NCI-H2107 treated with DMSO at 0.1 percent for 48 hours (cell line): Measurements from ENCODE around the gene NOS1AP.

ENCODE experiments used
- DNase-seq: peaks from one replicate; lab custom pipeline; 2025; ENCODE audit not compliant: unreplicated experiment; lab: John Stamatoyannopoulos, UW

Gene NOS1AP

GRCh38 chr1:162088281-162088969, 18.9 kb downstream of the NOS1AP start:
- no peak for DNase-seq

DNA sequence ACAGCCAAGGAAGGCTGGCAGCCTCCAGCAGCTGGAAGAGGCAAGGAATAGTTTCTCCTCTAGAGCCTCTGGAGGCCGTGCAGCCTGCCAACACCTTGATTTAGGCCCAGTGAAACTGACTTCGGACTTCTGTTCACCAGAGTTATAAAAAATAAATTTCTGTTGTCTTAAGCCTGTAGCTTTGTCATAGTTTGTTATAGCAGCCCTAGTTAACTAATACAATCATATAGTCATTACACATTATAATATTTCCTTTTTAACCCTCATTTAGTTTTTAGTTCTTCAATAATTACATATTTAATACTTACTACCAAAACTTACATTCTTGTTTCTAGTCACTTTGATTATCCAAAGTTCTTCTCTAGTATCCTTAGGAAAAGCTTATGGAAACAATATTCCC, 20.3 kb downstream of the NOS1AP start:
- DNase-seq: no peak

GRCh38 chr1:162090378-162090777, 20.9 kb downstream of the NOS1AP start:
- no peak for DNase-seq

DNA sequence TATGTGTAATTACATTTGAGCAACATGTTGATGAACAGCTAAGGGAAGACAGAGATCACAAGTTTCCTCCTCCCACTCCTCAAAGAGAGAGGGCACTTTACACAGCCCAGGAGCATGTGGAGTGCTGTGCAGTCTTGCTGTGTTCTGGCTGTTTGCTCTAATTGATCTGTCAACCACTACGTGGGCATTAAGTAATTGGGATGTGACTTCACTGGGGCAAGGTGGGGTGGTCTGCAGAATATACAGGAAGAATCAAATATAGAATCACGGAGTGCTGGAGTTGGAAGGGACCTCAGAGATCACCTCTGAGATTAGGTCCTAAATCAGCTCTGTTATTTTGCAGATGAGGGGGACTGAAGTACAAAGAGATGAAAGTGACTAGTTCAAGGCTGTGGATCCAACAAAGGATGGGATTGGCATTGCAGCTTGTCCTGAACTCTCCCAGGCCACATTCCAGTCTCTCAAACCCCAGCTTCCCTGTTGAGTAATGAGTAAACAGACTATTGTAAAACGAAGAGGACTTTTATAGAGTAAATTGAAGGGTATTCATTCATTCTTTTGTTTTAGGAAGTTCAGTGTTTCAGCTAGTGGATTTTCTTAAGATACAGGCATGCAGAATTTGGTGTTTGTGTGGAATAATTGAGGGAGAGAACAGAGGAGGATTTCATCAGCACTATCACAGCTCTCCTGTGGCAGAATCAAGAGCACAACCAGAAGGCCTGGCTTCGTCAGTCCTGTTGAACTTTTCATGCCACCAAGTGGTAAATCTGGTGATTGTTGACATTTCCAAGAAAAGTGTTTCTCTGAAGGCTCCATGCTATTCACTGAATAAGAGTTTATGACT, 22.4 kb downstream of the NOS1AP start:
- no peak for DNase-seq

DNA sequence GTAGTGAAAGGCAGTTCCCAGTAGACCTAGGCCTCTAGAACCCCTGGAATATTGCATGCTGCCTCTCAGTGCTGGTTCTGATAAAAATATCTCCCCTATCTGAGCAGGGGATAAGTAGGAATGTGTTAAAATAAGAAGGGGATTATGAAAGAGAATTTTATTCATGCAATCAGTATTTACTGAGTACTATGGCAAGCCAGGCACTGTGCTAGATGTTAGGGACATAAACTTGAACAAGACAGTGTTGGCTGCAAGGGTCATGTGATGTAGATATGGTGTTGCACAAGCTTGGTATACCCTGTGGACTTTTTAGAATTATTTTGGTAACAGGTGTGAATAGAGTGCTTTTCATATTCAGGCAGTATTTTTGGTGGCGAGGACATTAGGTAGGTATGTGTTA, 23.6 kb downstream of the NOS1AP start:
- no peak for DNase-seq

DNA sequence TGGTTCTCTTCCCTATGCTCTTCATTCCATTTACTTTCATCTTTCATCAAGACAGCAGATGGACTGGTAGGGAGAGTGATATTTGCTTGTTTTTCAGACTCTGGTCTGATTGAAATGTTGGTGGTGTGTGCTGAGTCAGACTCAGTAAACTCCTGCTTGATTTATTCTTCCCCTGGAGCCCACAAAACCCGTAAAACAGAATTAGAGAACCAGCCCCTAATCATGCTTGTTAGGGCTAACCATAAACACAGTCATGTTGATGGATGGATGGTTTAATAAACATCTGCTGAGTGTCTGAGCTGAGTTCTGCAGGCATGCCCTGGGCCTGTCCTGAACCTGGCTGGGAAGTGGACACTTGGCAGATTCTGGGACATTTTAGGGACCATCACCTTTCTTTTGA, 24.8 kb downstream of the NOS1AP start:
- no peak for DNase-seq

GRCh38 chr1:162094723-162095122, 25.2 kb downstream of the NOS1AP start:
- no peak for DNase-seq

DNA sequence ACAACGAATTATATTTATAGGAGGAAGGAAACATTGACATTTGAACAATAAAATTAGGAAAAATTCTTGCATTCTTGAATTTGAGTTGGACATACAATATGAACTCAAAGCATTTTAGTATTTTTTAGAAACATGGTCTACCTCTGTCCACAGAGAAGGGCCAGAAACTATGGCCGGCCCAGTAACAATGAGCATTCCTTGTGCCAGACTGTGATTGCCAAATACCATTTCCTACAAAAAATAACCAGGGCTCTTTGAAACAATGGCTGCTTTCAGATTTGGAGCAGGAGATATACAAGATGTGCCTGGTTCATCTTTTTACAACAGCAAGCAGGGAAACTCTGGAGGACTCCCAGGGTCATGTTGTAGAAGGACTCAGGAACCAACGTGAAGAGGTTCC, 38.4 kb downstream of the NOS1AP start:
- no peak for DNase-seq

DNA sequence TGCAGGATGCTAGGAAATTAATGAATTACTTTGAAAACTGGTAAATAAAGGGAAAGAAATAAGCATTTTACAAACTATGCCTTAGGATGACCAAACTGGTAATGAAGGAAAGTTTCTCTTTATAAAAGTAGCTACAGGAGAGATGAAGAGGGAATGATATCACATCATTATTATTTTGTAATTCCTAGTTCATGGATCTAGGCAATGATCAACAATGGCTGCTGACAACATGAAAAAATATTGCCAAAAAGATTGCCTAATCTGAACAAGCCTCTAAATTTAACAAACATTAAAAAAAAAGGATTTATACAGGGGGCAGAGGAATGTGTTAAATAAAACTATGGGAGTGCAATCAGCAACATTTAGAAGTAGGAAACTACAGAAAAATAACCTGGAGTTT, 38.9 kb downstream of the NOS1AP start:
- no peak for DNase-seq

GRCh38 chr1:162110910-162111309, 41.4 kb downstream of the NOS1AP start:
- DNase-seq: no peak

GRCh38 chr1:162111572-162111971, 42.1 kb downstream of the NOS1AP start:
- no peak for DNase-seq

DNA sequence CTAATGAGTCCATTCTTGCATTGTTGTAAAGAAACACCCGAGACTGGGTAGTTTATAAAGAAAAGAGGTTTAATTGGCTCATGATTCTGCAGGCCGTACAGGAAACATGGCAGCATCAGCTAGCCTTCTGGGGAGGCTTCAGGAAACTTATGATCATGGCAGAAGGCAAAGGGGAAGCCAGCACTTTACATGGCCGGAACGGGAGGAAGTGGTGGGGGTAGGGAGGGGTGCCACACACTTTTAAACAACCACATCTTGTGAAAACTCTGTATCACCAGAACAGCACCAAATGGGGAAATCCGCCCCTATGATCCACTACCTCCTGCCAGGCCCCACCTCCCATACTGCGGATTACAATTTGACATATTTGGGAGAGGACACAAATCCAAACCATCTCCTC, 43.9 kb downstream of the NOS1AP start:
- no peak for DNase-seq

- DNase-seq: no peak
Observed at GRCh38 chr1:162117039-162117774, 47.7 kb downstream of the NOS1AP start.

DNA sequence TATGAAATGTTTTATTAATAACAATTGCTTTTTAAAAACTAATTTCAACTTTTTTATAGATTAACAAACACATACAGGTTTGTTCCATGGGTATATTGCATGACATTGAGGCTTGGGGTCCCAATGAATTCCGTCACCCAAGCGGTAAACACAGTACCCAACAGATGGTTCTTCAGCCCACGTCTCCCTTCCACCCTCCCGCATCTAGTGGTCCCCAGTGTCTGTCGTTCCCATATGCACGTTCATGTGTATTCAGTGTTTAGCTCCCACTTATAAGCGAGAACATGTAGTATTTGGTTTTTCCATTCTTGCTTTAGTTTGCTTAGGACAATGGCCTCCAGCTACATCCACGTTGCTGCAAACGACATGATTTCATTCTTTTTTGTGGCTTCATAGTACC, 48.6 kb downstream of the NOS1AP start:
- DNase-seq: no peak

GRCh38 chr1:162128693-162129356, 59.3 kb downstream of the NOS1AP start:
- DNase-seq: no peak

GRCh38 chr1:162130308-162130707, 60.8 kb downstream of the NOS1AP start:
- no peak for DNase-seq

- DNase-seq: no peak
Observed at GRCh38 chr1:162131400-162132321, 62.2 kb downstream of the NOS1AP start.

- no peak for DNase-seq
Observed at GRCh38 chr1:162133566-162133965, 64.1 kb downstream of the NOS1AP start.

DNA sequence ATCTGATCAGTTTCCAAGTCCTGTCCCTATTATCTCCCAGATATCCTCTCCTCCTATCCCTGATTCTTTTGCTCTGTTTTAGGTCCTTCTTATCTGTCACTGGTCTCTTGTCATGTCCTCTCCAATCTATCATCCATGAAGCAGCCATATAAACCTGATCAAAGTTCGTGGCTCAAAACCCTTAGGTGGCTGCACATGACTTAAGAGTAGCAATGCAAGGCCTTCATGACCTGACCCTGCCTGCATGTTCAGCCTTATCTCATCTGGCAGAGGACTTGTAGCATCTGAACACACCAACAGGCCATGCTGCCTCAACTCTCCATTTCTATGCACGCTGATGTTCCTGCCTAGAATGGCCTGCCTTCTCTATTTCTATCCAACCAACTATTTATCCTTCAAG, 65.2 kb downstream of the NOS1AP start:
- DNase-seq: no peak

DNA sequence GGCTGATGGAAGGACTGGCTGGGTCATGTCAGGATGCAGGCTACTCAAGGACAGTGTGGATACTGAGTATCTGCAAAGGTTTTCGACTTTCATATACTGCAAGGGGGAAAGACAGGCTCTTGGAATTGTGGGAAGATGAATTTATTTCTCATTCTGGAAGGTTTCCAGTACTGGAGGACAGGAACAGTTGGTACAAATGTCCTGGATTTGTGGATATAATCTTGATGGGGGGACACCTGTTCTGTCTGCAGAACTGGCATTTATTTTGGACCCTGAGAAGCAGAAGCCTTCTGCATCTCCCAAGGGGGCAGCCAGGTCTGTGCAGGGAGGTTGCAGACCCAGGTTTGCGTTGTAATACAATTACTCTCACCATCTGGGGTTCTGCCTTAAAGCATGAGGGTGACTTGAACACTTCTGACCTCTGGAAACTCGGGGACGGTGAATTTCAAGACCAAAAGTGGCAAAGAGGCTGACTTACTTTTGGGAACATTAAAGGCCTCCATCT, 65.8 kb downstream of the NOS1AP start:
- DNase-seq: no peak
